Measurements from ENCODE around the gene STARD10. TPM values are rescaled to one million over a fixed set of nuclear protein-coding genes. Genes with fewer than 3 reads are reported as not detected.
"Not testable (repeated sequence)": the region's sequence is repeated elsewhere in the genome, so short reads cannot be mapped to it uniquely, and the experiment has no call there.

Gene STARD10
- total RNA-seq, 1 donor from 2014 or later = 19.0 TPM

DNA sequence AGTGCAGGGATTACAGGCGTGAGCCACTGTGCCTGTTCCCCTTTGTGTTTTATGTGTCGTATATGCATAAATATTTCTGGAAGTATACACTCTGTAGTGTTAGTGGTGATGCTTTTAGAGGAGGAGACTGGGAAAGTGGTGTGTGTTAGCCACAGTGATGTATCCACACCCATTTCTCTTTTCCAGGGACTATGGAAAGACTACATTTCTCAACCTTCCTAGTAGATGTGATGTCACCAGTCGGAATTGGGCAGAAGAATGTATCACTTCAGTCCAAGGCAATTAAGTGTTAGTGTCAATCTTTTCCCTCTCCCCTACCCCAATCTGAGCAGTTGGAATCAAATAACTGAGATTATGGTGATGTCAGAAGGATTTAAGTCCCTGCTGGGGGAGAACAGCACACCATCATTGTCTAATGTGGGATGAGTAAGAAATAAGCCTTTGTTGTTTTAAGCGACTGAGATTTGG lies 14.5 kb upstream of the STARD10 start:
- no peak for DNase-seq (ENCODE audit: low read depth)

DNA sequence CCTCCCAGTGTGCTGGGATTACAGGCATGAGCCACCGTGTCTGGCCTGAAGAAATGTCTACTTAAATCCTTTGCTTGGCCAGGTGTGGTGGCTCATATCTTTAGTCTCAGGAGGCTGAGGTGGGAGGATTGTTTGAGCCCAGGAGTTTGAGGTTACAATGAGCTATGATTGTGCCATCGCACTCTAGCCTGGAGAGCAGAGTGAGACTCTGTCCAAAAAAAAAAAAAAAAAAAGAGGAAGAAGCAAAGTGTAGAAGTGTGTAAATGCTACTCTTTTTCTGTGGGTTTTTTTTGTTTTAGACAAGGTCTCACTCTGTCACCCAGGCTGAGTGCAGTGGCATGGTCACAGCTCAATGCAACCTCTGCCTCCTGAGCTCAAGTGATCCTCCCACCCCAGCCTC lies 13.9 kb upstream of the STARD10 start:
- DNase-seq (ENCODE audit: low read depth) = no peak

DNA sequence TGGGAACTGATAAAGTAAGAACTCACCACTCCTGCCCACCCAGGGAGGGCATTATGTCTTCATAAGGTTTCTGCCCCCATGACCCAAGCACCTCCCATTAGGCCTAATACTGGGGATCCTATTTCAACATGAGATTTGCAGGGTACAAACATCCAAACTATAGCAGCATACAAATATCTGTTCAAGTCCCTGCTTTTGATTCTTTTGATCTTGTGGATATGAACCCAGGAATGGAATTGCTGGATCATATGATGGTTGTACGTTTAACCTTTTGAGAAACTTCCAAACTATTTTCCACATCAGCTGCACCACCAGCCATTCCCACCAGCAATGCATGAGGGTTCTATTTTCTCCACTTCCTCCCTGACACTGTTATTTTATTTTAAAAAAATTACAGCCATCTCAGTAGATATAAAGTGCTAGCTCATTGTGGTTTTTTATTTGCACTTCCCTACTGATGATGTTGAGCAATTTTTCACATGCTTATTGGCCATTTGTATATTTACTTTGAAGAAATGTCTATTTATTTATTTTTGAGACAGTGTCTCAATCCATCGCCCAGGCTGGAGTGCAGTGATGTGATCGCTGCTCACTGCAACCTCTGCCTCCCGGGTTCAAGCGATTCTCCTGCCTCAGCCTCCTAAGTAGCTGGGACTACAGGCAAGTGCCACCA lies 13.3 kb upstream of the STARD10 start:
- DNase-seq (ENCODE audit: low read depth) = peak; percentile 36

DNA sequence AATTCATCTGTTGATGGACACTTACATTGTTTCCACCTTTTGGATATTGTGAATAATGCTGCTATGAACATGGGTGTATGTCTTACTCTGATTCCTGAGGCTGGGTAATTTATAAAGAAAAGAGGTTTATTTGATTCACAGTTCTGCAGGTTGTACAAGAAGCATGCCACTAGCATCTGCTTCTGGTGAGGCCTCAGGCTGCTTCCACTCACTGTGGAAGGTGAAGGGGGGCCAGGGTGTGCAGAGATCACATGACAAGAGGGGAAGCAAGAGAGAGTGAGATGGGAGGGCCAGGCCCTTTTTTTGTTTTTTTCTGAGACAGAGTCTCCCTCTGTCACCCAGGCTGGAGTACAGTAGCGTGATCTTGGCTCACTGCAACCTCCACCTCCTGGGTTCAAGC lies 12.5 kb upstream of the STARD10 start:
- DNase-seq (ENCODE audit: low read depth) = not testable (repeated sequence)

DNA sequence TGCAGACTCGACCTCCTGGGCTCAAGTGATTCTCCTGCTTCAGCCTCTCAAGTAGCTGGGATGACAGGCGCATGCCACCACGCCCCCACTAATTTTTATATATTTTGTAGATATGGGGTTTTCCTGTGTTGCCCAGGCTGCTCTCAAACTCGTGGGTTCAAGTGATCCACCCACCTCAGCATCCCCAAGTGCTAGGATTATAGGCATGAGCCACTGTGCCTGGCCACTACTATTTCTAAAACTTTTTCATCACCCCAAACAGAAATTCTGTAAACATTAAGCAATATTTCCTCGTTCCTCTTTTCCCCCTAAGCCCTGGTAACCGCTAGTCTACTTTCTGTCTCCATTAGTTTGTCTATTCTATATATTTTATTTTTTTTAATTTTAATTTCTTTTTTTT lies 11.4 kb upstream of the STARD10 start:
- DNase-seq (ENCODE audit: low read depth) = no peak

DNA sequence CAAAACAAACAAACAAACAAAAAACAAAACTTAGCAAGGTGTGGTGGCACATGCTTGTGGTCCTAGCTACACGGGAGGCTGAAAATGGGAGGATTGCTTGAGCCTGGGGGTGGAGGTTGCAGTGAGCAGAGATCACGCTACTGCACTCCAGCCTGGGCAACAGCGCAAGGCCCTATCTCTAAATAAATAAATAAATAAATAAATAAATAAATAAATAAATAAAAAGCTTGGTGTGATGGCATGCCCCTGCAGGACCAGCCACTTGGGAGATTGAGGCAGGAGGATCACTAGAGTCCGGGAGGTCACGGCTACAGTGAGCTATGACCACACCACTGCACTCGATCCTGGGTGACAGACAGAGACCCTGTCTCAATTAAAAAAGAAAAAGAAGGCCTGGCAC lies 9.0 kb upstream of the STARD10 start:
- no peak for DNase-seq (ENCODE audit: low read depth)

DNA sequence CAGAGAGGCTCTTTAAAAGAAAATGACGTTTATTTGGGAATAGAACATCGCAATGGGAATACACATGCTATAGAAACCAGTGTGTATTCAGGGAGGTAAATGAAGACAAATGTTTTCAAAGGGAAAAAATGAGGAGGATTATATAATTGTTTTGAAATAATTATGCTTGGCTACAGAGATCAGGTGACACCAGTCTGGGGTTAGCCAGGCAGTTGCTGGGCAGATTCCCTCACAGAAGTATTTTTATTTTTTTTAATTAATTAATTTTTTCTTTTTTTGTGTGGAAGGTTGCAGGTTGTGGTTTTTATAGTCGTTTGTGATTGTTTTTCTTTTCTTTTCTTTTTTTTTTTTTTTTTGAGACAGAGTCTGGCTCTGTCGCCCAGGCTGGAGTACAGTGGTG lies 5.6 kb upstream of the STARD10 start:
- no peak for DNase-seq (ENCODE audit: low read depth)

DNA sequence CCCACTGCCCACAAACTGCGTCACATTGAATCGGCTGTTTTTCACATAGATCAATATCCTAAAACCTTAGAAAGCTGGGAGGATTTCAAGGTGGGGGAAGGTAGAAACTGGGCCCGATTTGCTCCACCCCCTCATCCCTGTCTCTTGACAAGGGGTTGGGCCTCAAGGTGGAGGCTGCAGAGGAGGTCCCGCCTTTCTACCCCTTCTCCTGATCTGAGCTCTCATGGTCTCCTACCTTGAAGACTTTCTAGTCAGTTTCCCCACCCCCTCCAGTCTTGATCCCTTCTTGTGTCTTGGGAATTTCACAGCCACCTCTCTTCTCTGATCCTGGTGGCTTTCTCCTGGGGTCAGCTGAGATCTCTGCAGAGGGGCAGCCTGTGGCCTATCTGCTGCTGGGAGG lies 4.5 kb upstream of the STARD10 start:
- no peak for DNase-seq (ENCODE audit: low read depth)

DNA sequence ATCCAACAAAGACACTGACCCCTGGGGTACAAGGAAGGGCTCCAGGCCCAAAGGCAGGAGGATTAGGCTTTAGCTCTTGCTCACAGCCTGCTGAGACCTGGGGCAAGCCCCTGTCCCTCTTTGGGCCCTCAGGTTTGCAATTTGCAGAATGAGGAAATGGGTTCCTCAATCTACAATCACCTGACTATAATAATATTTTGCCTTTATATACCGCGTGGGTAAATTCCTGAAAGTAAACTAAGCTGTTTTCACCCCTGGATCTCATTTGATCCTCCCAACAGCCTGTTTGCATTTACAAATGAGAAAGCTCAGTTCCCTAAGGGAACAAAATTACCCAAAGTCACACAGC lies 797 bp downstream of the STARD10 start:
- DNase-seq (ENCODE audit: low read depth) = no peak

DNA sequence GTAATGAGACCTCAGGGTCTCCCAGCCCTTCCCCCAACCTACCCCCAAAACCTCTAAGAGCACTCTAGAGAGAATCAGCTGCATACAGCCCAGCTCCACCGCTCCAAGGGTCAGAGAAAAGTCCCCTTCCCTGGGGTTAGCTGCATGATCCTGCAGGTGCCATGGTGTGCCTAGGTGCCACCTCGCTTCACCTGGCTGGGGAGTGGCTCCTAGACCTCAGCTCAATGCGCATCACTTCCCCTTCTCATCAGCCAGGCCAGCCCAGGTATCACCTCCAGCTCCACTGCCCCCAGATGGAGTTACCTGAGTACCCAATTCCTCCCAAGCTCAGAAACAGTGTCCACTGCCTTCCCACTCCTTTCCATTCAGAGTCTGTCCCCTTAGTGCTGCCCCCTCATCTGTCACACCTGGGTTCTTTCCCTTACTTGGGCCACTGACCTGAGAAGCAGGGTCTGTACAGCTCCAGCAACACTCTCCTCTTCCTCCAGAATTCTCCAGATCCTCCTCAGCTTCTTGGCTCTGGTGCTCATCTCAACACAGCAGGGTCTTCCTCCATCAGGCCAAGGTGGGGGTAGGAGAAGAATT lies 1.3 kb downstream of the STARD10 start:
- DNase-seq (ENCODE audit: low read depth) = no peak

DNA sequence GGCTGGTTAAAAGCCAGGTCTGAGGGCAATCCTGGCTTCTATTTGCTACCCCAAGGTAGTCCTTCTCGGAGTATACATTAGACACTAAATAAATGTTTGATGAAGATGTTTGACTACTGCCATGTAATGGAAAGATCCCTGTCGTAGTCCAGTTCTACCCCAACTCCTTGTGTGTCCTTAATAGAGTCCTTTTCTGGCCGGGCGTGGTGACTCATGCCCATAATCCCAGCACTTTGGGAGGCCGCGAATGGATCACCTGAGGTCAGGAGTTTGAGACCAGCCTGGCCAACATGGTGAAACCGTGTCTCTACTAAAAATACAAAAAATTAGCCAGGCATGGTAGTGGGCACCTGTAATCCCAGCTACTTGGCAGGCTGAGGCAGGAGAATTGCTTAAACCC lies 2.6 kb downstream of the STARD10 start:
- DNase-seq (ENCODE audit: low read depth) = not testable (repeated sequence)

DNA sequence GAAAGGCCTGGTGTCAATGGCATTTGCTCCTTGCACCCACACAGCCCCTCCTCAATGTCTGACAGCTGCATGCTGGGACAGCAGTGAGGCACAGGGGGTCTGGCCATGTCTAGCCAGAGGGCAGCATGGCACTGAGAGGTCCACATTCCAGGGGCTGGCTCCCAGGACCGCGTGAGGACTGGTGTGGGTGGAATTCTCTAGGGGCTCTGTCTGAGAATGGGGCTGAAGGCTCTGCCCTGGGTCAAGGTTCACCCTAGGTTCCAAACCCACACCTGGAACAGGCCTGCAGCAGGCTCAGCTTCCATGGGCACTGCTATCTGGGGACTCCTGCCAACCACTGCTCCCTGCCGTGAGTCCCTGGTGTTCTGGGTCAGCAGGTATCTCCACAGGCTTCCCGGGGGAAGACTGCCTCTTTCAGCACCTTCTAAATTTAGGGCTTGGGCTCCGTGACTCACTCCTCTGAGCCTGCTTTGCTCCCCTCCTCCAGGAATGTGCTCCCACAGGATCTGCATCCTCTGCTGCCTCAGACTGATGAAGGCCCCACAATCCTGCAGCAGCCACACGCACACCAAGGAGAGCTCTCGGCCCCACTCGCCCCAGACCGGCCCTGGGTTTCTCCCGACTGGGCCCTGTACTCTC lies 4.2 kb downstream of the STARD10 start:
- peak; percentile 73 for DNase-seq (ENCODE audit: low read depth)

DNA sequence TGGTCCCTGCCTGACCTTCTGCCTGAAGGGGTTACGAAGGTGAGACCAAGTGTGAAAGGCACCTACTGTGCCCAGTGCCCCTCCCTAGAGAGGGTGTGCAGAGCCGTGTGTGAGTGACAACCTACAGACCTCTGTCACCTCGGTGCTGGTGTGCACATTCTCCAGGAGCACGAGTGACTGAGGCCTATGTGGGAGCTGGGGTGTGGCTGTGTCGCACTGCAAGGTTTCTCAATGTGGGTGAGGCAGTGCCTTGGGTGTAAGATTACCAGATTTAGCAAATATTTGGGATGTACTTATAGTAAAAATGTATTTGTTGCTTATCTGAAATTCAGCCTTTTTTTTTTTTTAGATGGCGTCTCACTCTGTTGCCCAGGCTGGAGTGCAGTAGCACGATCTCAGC lies 5.6 kb downstream of the STARD10 start:
- no peak for DNase-seq (ENCODE audit: low read depth)

DNA sequence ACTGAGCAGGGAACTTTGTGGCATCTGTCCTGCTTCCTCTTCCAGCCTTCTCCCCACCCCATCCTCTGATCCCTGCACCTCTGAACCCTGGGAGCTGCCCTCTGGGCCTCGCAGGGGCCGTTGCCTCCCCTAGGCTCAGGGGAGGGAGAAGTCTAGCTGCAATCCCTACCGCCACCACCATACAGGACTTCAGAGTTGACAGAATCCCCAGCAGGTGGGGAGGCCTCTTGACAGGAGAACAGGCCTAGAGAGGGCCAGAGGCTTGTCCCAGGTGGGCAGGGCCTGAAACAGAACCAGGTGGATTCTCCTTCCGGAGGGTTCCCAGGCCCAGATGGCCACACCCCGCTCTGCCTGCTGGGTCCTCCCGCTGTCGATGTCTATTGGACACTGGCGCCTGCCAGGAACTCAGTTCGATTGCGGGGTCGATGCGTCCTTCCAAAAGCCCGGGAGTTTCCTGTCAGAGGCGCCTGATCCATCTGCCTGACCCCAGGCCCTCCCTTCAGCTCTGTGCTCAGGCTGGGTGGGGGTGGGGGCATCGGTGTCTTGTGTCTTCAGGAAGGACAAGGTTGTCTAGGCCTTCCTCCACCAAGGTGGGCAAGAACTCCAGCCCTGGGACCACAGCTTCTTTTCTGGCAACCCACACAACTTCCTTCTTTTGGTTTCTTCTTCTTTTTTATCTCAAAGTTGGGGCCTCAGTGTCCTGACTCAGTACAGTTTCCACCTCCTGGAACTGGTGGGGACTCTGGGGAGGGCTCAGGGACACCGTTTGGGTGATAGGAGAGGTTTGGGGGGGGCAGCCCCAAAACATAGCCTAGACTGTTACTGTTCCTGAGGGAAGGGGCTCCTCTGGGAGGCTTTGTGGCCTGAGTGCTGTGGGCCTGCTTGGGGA lies 6.4 kb downstream of the STARD10 start:
- no peak for DNase-seq (ENCODE audit: low read depth)

DNA sequence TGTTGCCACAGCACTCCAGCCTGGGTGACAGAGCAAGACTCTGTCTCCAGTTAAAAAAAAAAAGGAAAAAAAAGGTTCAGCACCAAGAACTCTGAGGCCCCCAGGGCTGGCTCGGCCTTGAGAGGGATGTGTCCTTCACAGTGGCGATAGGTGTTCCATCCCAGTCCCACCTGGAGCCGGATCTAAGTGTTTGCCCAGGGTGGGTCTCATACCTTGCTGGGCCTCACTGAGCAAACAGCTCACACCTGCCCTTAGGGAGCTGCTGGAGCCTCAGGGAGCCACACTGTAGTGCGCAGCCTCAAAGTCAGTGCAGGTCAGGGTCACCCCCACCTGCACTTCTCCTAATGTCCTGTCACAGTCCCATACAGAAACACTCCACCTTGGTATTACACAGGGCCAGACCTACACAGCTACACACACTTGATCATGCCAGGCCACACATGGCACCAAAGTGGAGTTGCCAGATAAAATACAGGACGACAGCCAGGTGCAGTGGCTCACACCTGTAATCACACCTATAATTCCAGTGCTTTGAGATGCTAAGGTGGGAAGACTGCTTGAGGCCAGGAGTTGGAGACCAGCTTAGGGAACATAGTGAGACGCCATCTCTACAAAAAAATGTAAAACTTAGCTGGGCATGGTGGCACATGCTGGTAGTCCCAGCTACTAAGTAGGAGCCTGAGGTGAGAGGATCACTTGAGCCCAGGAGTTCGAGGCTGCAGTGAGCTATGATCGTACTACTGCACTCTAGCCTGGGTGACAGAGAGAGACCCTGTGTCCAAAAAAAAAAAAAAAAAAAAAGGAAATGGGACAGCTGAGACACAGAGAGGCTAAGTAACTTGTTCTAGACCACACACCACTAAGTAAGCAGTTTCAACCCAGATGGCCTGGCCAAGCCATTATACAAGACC lies 7.3 kb downstream of the STARD10 start:
- DNase-seq (ENCODE audit: low read depth) = no peak

DNA sequence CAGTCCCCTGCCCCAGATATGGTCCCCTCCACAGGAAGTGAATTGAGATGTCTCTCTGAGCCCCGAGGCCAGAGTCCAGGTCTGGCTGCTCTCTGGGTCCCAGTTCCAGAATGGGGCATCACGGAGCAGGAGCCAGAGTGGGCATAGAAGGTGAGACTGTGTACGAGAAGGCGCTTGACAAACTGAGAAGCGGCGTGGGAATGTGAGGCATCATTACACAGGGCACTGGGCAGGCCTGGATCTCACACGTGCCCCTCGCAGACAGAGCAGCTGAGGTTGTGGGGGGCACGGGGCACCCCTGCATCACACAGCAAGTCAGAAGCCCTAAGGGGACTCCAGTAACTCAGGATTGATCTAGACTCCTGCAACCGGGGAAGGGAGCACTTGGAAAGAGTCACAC lies 9.2 kb downstream of the STARD10 start:
- no peak for DNase-seq (ENCODE audit: low read depth)

DNA sequence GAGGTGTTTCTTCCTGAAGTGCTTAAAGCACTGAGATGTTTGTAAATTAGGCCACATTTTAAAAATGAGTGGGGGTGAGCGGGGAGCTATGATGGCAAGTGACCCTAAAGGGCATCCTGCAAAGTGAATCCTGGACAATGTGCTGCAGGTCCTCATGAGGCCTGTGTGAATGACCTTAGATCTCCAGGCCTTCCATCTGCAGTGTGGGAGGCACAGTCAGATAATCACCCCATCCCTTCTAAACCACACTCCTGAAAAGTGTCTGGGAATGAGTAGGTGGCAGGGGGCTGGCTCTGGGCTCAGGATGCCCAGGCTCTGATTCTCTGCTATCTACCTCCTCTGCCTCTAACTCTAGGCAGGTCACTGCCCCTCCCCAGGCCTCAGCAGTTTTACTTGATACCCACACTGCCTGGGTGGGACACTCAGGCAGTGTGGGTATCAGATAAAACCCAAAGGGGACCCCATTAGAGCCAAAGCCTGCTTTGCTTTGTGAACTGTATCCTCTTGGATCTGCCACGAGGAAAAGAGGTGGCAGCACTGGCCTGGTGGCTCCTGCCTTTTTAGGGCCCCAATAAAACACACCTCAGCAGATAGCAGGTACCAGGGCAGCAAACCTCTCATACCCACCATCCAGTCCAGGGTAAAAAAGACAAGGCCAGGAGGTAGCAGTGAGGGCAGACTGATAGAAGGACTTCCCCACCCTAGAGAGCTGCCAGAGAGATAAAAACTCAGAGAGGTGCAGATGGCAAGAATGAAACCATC lies 10.5 kb downstream of the STARD10 start:
- no peak for DNase-seq (ENCODE audit: low read depth)

DNA sequence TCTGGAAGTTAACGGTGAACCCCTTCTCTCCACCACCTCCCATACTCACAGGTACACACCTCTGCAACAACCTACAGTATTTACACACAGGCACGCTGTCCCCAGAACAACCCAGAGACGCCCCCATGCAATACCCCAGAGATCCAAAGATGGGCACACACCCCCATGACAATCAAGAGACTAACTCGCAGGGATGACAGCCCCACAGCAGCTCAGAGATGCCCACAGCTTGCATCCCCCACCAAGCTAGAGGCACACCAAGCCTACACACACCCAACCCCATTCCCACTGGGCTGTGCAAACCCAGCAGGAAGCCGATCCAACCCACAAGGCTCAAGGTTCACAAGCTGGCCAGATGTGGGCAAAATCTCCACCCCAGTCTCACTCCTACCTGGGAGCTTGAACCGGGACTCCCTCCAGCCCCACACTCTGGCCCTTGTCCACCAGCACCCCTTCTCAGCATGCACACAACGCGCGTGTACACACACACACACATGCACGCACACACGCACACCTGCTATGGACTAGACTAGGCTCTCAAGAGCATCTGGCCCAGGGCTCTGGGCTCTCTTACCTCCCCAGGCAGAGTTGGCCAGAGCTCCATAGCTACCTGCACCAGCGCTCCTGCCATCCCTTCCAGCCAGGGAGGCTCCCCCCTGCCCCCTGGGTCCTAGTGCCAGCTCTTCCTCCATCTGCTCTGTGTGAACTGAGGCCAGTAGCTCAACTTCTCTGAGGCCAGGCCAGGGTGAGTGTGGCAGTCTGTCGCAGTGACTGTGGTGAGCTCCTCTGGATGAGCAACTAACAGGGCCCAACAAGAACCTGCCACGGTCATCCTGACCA lies 11.5 kb downstream of the STARD10 start:
- DNase-seq (ENCODE audit: low read depth) = no peak

All from myocyte (in vitro differentiated cells).